Kidney tubule cell (primary cell): ENCODE measurements around the gene NUDT4.
"Not testable (repeated sequence)": the region's sequence is repeated elsewhere in the genome, so short reads cannot be mapped to it uniquely, and the experiment has no call there.

Experiments used
- DNase-seq: peaks from one replicate; pipeline ENCODE4 v3.0.0-alpha.2; 2018; ENCODE audit warnings: low spot score

Gene NUDT4

GRCh38 chr12:93368766-93369165, 9.0 kb upstream of the NUDT4 start:
- DNase-seq = no peak

DNA sequence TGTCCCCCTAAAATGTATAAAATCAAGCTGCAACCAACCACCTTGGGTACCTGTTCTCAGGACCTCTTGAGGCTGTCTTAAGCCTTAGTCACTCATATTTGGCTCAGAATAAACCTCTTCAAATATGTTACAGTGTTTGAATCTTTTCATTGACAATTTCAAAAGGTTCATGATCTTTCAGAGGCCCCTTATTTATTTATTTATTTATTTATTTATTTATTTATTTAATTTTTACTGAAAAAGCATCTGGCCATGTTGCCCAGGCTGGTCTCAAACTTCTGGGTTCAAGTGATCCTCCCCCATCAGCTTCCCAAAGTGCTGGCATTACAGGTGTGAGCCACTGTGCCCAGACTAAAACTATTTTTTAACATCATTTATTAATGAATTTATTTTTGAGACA, 8.2 kb upstream of the NUDT4 start:
- DNase-seq = no peak

DNA sequence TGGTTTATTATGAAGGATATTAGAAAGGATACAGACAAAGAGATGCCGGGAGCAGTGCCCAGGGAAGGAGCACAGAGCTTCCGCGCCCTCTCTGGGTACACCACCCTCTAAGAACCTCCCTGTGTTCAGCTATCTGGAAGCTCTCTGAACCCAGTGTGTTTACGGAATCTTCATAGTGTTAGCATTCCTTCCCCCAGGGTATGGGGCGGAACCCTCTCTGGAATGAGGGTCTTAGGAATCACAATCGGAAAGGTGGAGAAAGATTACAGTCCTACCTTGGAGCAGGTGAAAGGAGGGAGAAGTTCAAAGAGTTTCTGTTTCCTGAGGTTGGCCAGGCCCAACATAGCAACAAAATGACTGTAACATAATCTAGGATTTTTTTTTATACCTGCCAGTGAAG, 6.8 kb upstream of the NUDT4 start:
- DNase-seq = no peak

GRCh38 chr12:93373961-93374656, 3.6 kb upstream of the NUDT4 start:
- DNase-seq = no peak

DNA sequence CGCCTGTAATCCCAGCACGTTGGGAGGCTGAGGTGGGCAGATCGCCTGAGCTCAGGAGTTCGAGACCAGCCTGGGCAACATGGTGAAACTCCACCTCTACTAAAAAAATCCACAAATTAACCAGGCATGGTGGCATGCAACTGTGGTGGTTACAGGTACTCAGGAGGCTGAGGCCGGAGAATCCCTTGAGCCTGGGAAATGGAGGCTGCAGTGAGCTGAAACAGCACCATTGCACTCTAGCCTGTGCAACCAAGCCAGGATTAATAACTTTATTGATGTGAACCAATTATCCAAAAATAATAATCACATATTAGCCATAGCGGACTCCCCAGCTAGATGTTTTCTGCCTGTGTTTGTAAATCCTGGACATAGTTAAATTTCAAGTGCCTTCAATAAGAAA, 1.8 kb upstream of the NUDT4 start:
- DNase-seq = no peak

- peak; percentile 47 for DNase-seq
Measured at GRCh38 chr12:93376436-93377251, 1.1 kb upstream of the NUDT4 start.

- peak; percentile 73 for DNase-seq
Measured at GRCh38 chr12:93378196-93378997, 672 bp downstream of the NUDT4 start.

GRCh38 chr12:93378998-93379325, 1.2 kb downstream of the NUDT4 start:
- no peak for DNase-seq

DNA sequence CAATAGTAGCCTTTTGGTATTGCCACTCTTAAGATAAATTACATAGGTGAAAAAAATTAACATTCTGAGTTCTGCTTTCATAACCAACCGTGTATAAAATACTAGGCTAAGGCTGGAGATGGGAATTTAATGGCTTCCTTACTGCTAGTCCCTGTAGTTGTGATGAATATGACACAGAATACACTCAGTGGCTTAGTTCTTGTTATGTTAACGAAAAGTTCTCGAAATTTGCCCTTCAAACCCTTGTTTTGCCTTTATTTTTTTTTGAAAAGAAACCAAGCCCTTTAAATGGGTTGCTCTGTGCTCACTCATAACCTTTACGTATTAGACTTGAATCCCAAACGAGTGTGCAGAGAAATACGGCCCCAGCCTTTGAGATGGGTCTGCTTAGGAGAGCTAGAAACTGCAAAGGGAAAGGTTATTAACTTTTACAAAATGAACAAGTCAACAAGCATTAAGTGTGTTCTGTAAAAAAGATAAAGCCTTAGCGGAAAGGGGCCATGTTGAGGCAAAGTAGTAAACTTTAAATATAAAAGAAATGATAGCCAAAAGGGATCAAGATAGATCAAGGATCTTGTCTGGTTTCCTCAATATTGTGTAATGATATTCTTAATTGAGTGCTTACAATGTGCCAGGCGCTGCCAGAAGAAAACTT, 1.7 kb downstream of the NUDT4 start:
- peak; percentile 26 for DNase-seq

- no peak for DNase-seq
Measured at GRCh38 chr12:93379981-93380361, 2.2 kb downstream of the NUDT4 start.

DNA sequence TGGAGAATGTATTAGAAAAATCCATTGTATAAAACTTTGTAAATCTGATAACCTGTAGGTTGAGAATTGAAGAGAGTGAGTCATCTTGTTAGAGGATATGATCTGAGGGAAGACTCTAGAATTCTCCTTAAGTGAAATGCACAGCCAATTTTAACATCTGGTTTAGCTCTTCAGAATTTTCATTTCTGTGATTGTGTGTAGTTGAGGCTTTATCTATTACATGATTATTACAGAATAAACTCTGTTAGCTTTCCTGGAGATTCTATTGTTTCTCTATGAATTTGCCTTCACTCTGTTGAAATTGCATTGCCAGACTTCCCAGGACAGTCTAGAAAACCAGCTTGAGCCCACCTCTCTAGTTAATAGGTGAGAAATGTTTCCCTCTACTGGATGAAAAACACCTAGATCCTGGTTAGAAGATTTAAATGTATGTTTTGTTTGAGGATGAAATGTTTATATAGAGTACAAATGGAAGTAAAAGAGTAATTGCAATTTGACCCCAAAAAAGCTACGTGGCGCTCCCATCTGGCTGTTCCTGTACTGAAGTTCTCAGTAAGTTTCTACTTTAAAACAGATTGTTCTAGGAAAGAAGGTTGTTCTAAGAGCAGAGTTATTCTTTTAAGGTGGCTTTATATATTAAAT, 2.9 kb downstream of the NUDT4 start:
- peak; percentile 32 for DNase-seq

- DNase-seq = no peak
Measured at GRCh38 chr12:93381161-93381975, 3.6 kb downstream of the NUDT4 start.

- DNase-seq = not testable (repeated sequence)
Measured at GRCh38 chr12:93381976-93382437, 4.3 kb downstream of the NUDT4 start.

DNA sequence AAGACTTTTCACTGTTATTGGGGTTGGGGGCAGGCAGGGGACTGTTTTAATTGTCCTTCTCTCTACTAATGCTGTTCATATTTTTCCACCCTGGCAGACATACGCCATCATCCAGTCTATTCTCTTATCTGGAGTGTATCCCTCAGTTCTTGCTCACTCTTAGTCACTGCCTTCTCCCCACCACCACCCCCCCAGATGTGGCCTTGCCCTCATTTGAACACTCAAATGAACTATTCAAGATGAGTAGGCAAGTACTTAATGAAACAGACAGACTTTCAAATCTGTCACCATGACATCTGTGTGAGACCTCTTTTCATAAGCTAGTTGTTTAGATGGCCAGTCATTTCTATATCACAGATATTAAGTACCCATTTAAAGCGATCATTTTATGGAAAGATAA, 10.1 kb downstream of the NUDT4 start:
- peak; percentile 65 for DNase-seq

DNA sequence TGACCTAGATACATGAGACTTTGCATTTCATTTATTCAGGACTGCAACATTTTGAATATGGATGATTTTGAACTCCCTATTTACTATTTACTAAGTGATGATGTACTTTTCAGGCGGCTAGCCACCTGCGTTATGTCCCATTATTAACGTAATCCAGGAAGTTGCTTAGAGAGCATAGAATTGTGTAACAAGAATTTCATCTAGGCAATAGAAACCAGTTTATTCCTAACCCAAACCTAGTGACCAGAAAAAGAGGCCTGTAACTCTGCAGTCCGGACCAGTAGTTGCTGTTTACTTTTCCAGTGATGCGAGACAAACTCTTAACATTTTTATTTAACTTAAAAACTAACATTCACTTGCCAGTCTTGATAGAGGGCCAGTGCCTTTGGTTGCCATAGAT, 12.3 kb downstream of the NUDT4 start:
- DNase-seq = peak; percentile 34

- peak; percentile 68 for DNase-seq
Measured at GRCh38 chr12:93390549-93391297, 13.0 kb downstream of the NUDT4 start.

DNA sequence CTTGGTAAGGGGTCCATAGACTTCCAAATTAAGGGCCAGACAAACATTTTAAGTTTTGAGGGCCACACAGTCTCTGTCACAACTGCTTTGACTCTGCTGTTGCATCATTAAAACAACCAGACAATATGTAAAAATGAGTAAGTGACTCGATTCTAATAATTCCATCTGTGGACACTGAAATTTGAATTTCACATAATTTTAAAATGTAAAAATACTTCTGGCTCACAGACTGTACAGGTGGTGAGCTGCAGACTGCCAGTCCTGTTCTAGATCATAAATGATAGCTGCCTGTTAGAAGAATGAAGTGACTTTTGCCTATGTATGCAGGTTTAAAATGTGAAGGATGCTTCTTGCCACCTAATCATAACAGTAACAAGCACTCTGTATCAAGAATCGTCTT, 15.7 kb downstream of the NUDT4 start:
- DNase-seq = no peak

- DNase-seq = no peak
Measured at GRCh38 chr12:93397412-93397811, 19.7 kb downstream of the NUDT4 start.

DNA sequence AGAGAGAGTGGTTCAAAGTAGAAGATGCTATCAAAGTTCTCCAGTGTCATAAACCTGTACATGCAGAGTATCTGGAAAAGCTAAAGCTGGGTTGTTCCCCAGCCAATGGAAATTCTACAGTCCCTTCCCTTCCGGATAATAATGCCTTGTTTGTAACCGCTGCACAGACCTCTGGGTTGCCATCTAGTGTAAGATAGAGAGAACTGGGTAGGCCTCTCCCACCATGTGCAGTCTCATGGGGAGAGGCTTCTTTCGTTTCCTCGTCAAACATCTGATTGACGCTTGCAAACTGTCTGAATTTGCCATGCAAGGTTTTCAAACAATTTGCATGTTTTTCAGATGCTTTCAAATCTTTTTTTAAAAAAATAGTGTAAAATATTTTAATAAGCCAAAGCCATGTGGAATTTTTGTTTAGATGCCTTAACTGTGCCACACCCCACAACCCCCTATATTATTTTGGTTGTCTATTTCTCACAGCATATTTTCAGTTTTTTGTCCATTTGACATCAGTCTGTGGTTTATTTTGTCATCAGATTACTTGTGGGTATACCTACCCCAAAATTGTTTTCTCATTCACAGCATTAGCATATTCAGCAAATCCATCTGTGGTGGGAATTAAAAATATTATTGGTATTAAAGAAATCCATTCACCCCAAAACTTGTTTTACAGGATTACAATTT, 21.6 kb downstream of the NUDT4 start:
- not testable (repeated sequence) for DNase-seq
